Loucy (cell line): Measurements from ENCODE around the gene TENT4A.

Experiments used
- CTCF ChIP-seq: fragments of 200-600 bp; sonication (generic); conservative IDR thresholded peaks from 2 replicates; pipeline ENCODE4 v1.5.1; 2014; ENCODE audit warnings: mild to moderate bottlenecking, antibody characterized with exemption, low read length
- EZH2phosphoT487 ChIP-seq: fragments of 200-600 bp; IDR thresholded peaks from 2 replicates; pipeline ENCODE4 v1.6.1; 2018; ENCODE audit warnings: antibody characterized with exemption, mild to moderate bottlenecking, moderate library complexity, borderline replicate concordance

GRCh38 chr5:6729386-6730310 lies 16.4 kb downstream of the TENT4A start:
- TF ChIP-seq CTCF (no peak), EZH2phosphoT487 (no peak)
